GM11168 (cell line): Measurements from ENCODE around the gene MMS19.
"Not testable (repeated sequence)": the region's sequence is repeated elsewhere in the genome, so short reads cannot be mapped to it uniquely, and the experiment has no call there.

Source experiments
- in situ Hi-C: fragments of 300-500 bp; cut with MboI; formaldehyde crosslinking; loops from one replicate; pipeline ENCODE4 v1.12.0; 2022; ENCODE audit warnings: low sequenced_read_pairs; ENCODE audit not compliant: unreplicated experiment

MMS19 gene

GRCh38 chr10:97529685-97530465 lies 31.7 kb upstream of the MMS19 start:
- in situ Hi-C loops, result no loop called here

- in situ Hi-C loops, result not testable (repeated sequence)
Measured at GRCh38 chr10:97528876-97529275, 30.7 kb upstream of the MMS19 start.

GRCh38 chr10:97525683-97526110 lies 27.5 kb upstream of the MMS19 start:
- in situ Hi-C loops, result no loop called here

GRCh38 chr10:97525086-97525485 lies 26.9 kb upstream of the MMS19 start:
- in situ Hi-C loops, result no loop called here

- in situ Hi-C loops, result no loop called here
Measured at GRCh38 chr10:97522937-97523336, 24.7 kb upstream of the MMS19 start.

- in situ Hi-C loops, result no loop called here
Measured at GRCh38 chr10:97522071-97522470, 23.8 kb upstream of the MMS19 start.

- in situ Hi-C loops, result no loop called here
Measured at GRCh38 chr10:97520978-97521761, 22.9 kb upstream of the MMS19 start.

- in situ Hi-C loops, result no loop called here
Measured at GRCh38 chr10:97520520-97520919, 22.3 kb upstream of the MMS19 start.

- in situ Hi-C loops, result no loop called here
Measured at GRCh38 chr10:97519342-97519741, 21.1 kb upstream of the MMS19 start.

- in situ Hi-C loops, result no loop called here
Measured at GRCh38 chr10:97518301-97519043, 20.2 kb upstream of the MMS19 start.

GRCh38 chr10:97517778-97518300 lies 19.6 kb upstream of the MMS19 start:
- in situ Hi-C loops, result no loop called here

- in situ Hi-C loops, result no loop called here
Measured at GRCh38 chr10:97517096-97517750, 19.0 kb upstream of the MMS19 start.

GRCh38 chr10:97515271-97515978 lies 17.2 kb upstream of the MMS19 start:
- in situ Hi-C loops, result no loop called here

- in situ Hi-C loops, result no loop called here
Measured at GRCh38 chr10:97514344-97514743, 16.1 kb upstream of the MMS19 start.

GRCh38 chr10:97512993-97513392 lies 14.8 kb upstream of the MMS19 start:
- in situ Hi-C loops, result no loop called here

GRCh38 chr10:97511711-97512440 lies 13.7 kb upstream of the MMS19 start:
- in situ Hi-C loops, result no loop called here

GRCh38 chr10:97510686-97511085 lies 12.5 kb upstream of the MMS19 start:
- in situ Hi-C loops, result no loop called here

- in situ Hi-C loops, result no loop called here
Measured at GRCh38 chr10:97509120-97509680, 11.0 kb upstream of the MMS19 start.

- in situ Hi-C loops, result no loop called here
Measured at GRCh38 chr10:97508342-97508741, 10.1 kb upstream of the MMS19 start.
